KOPT-K1 (cell line): ENCODE measurements around the gene PRELID2.
"Not testable (repeated sequence)": the region's sequence is repeated elsewhere in the genome, so short reads cannot be mapped to it uniquely, and the experiment has no call there.

ENCODE experiments used
- H3K27ac ChIP-seq: fragments of 200-600 bp; sonication (generic); 2 replicates; pipeline ENCODE4 v1.5.1; 2016; ENCODE audit warnings: antibody characterized with exemption, mild to moderate bottlenecking, low read depth, low read length; ENCODE audit not compliant: poor library complexity, severe bottlenecking
- H3K36me3 ChIP-seq: fragments of 200-600 bp; sonication (generic); 2 replicates; pipeline ENCODE4 v1.5.1; 2017; ENCODE audit warnings: antibody characterized with exemption, mild to moderate bottlenecking, low read length, moderate library complexity; ENCODE audit not compliant: insufficient read depth
- H3K9me3 ChIP-seq: fragments of 200-600 bp; sonication (generic); 2 replicates; pipeline ENCODE4 v1.5.1; 2017; ENCODE audit warnings: antibody characterized with exemption, low read length, mild to moderate bottlenecking; ENCODE audit not compliant: insufficient read depth, poor library complexity, severe bottlenecking

PRELID2 gene

GRCh38 chr5:145762833-145763232 lies 72.3 kb downstream of the PRELID2 start:
- no peak overlapping the region for H3K27ac ChIP-seq
- no peaks in the 10 kb centered on the region for H3K9me3 ChIP-seq
- H3K36me3 ChIP-seq = no peaks in the 10 kb centered on the region

- Histone ChIP-seq H3K36me3 (no peaks in the 10 kb centered on the region), H3K27ac (no peak overlapping the region), H3K9me3 (no peaks in the 10 kb centered on the region)
These were observed 73.9 kb downstream of the PRELID2 start for GRCh38 chr5:145761254-145761653.

GRCh38 chr5:145760660-145761059 lies 74.5 kb downstream of the PRELID2 start:
- Histone ChIP-seq H3K9me3 (no peaks in the 10 kb centered on the region), H3K27ac (no peak overlapping the region), H3K36me3 (no peaks in the 10 kb centered on the region)

GRCh38 chr5:145752947-145753346 lies 82.2 kb downstream of the PRELID2 start:
- Histone ChIP-seq H3K27ac (no peak overlapping the region), H3K9me3 (no peaks in the 10 kb centered on the region), H3K36me3 (no peaks in the 10 kb centered on the region)

- Histone ChIP-seq H3K27ac (no peak overlapping the region), H3K36me3 (no peaks in the 10 kb centered on the region), H3K9me3 (no peaks in the 10 kb centered on the region)
These were observed 82.6 kb downstream of the PRELID2 start for GRCh38 chr5:145752534-145752933.

- no peaks in the 10 kb centered on the region for H3K36me3 ChIP-seq
- no peaks in the 10 kb centered on the region for H3K9me3 ChIP-seq
- H3K27ac ChIP-seq = no peak overlapping the region
These were observed 84.9 kb downstream of the PRELID2 start for GRCh38 chr5:145750199-145750598.

- H3K27ac ChIP-seq = no peak overlapping the region
- H3K9me3 ChIP-seq = no peaks in the 10 kb centered on the region
- no peaks in the 10 kb centered on the region for H3K36me3 ChIP-seq
These were observed 91.6 kb downstream of the PRELID2 start for GRCh38 chr5:145743396-145744061.

GRCh38 chr5:145739843-145740242 lies 95.3 kb downstream of the PRELID2 start:
- no peak overlapping the region for H3K27ac ChIP-seq
- no peaks in the 10 kb centered on the region for H3K9me3 ChIP-seq
- no peaks in the 10 kb centered on the region for H3K36me3 ChIP-seq

GRCh38 chr5:145738227-145738626 lies 96.9 kb downstream of the PRELID2 start:
- Histone ChIP-seq H3K9me3 (no peaks in the 10 kb centered on the region), H3K36me3 (no peaks in the 10 kb centered on the region)

GRCh38 chr5:145737578-145737977 lies 97.6 kb downstream of the PRELID2 start:
- H3K27ac ChIP-seq = no peak overlapping the region
- no peaks in the 10 kb centered on the region for H3K36me3 ChIP-seq
- H3K9me3 ChIP-seq = no peaks in the 10 kb centered on the region

More at GRCh38 chr5:145738227-145738626, 96.9 kb downstream of the PRELID2 start:
- no peak overlapping the region for H3K27ac ChIP-seq

- not testable (repeated sequence) for H3K27ac ChIP-seq, H3K9me3 ChIP-seq, H3K36me3 ChIP-seq
These were observed 105.2 kb downstream of the PRELID2 start for GRCh38 chr5:145729956-145730355.

- no peaks in the 10 kb centered on the region for H3K36me3 ChIP-seq
- H3K27ac ChIP-seq = no peak overlapping the region
- no peaks in the 10 kb centered on the region for H3K9me3 ChIP-seq
These were observed 111.6 kb downstream of the PRELID2 start for GRCh38 chr5:145723516-145723915.

- Histone ChIP-seq H3K36me3 (no peaks in the 10 kb centered on the region), H3K9me3 (no peaks in the 10 kb centered on the region), H3K27ac (no peak overlapping the region)
These were observed 116.2 kb downstream of the PRELID2 start for GRCh38 chr5:145718956-145719355.

- Histone ChIP-seq H3K36me3 (no peaks in the 10 kb centered on the region), H3K9me3 (no peaks in the 10 kb centered on the region), H3K27ac (no peak overlapping the region)
These were observed 119.7 kb downstream of the PRELID2 start for GRCh38 chr5:145715412-145715811.

- H3K9me3 ChIP-seq = no peaks in the 10 kb centered on the region
- no peaks in the 10 kb centered on the region for H3K36me3 ChIP-seq
- no peak overlapping the region for H3K27ac ChIP-seq
These were observed 122.9 kb downstream of the PRELID2 start for GRCh38 chr5:145712245-145712644.

- no peak overlapping the region for H3K27ac ChIP-seq
- no peaks in the 10 kb centered on the region for H3K9me3 ChIP-seq
These were observed 123.7 kb downstream of the PRELID2 start for GRCh38 chr5:145711417-145711816.

More at GRCh38 chr5:145711417-145711816, 123.7 kb downstream of the PRELID2 start:
- no peaks in the 10 kb centered on the region for H3K36me3 ChIP-seq
